Choroid plexus epithelial cell (primary cell): ENCODE measurements around the gene HOOK2.

Source experiments
- DNase-seq: peaks from one replicate; pipeline ENCODE4 v3.0.0-alpha.2; 2010; ENCODE audit warnings: low read depth
- H3K4me3 ChIP-seq: 2 replicates; pipeline ENCODE4 v1.5.1; 2011; ENCODE audit warnings: low read depth, mild to moderate bottlenecking, control low read depth, low read length, moderate library complexity
- CTCF ChIP-seq: conservative IDR thresholded peaks from 2 replicates; pipeline ENCODE4 v1.5.1; 2011; ENCODE audit warnings: low read depth, mild to moderate bottlenecking, control low read depth, inconsistent platforms, low read length, moderate library complexity

The HOOK2 gene

GRCh38 chr19:12784394-12784870, 9.1 kb upstream of the HOOK2 start:
- DNase-seq, result no peak
- no peak for TF ChIP-seq CTCF
- H3K4me3 ChIP-seq, result no peak overlapping the region

GRCh38 chr19:12783849-12784393, 8.6 kb upstream of the HOOK2 start:
- H3K4me3 ChIP-seq, result no peak overlapping the region
- TF ChIP-seq CTCF, result no peak
- no peak for DNase-seq

- no peak for DNase-seq
- peak overlapping the region; percentile 58 for H3K4me3 ChIP-seq
- no peak for TF ChIP-seq CTCF
Observed at GRCh38 chr19:12783291-12783848, 8.0 kb upstream of the HOOK2 start.

GRCh38 chr19:12782424-12783290, 7.3 kb upstream of the HOOK2 start:
- no peak for TF ChIP-seq CTCF
- peak overlapping the region; percentile 58 for H3K4me3 ChIP-seq
- DNase-seq, result peak; percentile 89

GRCh38 chr19:12782174-12782423, 6.7 kb upstream of the HOOK2 start:
- DNase-seq, result no peak
- no peak for TF ChIP-seq CTCF
- H3K4me3 ChIP-seq, result peak overlapping the region; percentile 58

GRCh38 chr19:12779162-12779993, 4.0 kb upstream of the HOOK2 start:
- peak; percentile 97 for DNase-seq
- TF ChIP-seq CTCF, result peak; percentile 11
- H3K4me3 ChIP-seq, result peak overlapping the region; percentile 70
